Activated T-cell treated with anti-CD3 and anti-CD28 coated beads, Interleukin-2, amount 50 U/mL, for 1 hour (primary cell): ENCODE data around the gene FGD6.

ENCODE experiments used
- DNase-seq: peaks from one replicate; pipeline ENCODE4 v3.0.0-alpha.2; 2020

Gene FGD6

DNA sequence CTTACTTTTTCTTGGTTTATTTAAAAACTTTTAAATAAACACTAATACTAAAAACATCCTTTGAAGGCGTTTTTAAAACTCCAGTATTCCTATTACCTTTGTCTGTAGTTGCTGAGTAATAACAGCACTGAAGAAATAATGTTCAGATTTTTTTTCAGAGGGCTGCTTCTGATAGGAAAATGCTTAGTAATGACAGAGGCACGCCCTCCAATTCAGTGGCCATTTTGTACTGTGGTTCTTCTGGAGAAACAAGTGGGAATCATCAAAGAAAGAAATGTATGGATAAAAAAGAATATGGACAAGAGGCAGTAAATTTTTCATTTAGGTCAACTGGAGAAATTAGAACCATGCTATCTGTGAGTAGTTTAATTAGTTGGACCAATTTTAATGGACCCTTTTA, 13.9 kb upstream of the FGD6 start:
- DNase-seq = no peak

DNA sequence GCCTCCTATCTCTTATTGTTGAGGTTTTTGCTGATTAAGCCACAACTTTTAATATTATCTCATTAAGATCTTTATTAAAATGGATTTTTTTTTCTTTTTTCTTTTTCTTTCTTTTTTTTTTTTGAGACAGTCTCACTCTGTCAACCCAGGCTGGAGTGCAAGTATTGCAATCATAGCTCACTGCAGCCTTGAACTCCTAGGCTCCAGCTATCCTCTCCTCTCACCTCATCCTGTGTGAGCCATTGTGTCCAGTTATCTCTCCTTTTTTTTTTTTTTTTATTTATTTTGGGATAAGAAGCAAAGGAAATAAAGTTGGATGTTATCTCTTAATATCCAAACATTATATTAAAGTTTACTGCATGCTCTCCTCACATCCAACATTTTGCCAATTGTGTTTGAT, 13.0 kb upstream of the FGD6 start:
- DNase-seq = no peak

DNA sequence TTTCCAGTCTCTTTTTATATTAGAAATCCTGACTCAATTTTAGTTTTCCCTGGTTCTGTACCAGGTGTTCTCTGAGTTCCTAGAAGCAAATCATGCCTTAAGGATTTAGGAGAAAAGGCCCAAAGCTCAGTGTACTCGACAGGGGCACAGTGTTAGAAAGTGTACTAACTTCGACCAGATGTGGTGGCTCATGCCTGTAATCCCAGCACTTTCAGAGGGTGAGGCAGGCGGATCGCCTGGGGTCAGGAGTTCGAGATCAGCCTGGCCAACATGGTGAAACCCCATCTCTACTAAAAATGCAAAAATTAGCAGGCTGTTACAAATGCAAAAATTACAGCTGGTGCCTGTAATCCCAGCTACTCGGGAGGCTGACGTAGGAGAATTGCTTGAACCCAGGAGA, 12.4 kb upstream of the FGD6 start:
- no peak for DNase-seq

DNA sequence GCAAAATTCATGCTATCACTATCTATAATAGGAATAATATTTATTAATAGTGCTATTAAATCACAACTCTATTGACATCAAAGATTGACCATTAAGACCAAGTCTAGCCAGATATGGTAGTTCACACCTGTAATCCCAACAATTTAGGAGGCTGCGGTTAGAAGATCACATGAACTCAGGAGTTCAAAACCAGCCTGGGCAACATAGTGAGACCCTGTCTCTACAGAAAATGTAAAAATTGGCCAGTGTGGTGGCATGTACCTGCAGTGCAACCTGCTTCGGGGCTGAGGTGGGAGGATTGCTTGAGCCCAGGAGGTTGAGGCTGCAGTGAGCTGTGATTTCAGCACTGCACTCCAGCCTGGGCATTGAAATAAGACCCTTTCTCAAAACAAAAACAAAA, 11.3 kb upstream of the FGD6 start:
- DNase-seq = no peak

DNA sequence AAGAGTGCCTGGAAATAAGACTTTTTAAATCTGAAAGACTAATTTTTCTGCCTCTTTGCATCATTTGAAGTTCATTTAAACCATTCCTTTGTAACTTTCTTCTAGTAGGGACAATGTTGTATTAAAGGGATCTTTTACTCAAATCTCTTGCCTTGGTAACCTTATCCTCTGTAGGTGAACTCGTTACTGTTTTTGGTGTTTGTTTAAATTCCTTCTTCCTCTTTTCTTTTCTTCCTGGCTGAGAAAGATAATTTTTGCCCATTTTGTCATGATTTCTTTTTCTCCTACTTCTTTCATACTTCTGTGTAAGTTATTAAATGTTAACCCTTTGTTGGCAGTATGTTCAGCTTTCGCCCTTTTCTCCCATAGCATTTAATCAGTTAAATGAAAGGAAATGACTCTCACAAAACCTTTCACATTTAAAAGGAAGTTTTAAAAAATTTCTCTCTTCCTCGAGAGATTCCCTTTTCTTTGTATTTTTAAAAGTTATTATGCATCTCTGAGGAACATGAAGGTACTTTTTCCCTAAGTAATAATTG, 10.6 kb upstream of the FGD6 start:
- DNase-seq = no peak

DNA sequence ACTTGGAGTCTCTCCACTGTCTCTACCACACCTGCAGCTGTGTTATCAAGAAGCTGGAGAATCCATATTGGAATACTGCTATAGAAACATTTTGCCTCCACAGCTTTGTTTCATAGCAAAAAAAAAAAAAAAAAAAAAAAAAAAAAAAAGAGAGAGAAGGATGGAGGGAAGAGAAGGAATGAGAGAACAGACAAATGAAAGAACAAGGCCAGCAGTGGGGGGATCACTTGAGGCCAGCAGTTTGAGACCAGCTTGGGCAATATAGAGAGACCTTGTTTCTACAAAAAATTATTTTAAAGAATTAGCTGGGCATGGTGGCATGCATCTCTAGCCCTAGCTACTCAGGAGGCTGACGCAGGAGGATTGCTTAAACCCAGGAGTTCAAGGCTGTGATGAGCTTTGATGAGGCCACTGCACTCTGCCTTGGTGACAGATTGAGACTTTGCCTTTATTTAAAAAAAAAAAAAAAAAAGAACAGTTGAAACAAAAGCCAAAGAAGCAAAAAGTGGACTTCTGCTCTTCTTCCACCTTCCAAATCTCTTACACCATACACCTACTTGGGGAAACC, 8.5 kb upstream of the FGD6 start:
- no peak for DNase-seq

DNA sequence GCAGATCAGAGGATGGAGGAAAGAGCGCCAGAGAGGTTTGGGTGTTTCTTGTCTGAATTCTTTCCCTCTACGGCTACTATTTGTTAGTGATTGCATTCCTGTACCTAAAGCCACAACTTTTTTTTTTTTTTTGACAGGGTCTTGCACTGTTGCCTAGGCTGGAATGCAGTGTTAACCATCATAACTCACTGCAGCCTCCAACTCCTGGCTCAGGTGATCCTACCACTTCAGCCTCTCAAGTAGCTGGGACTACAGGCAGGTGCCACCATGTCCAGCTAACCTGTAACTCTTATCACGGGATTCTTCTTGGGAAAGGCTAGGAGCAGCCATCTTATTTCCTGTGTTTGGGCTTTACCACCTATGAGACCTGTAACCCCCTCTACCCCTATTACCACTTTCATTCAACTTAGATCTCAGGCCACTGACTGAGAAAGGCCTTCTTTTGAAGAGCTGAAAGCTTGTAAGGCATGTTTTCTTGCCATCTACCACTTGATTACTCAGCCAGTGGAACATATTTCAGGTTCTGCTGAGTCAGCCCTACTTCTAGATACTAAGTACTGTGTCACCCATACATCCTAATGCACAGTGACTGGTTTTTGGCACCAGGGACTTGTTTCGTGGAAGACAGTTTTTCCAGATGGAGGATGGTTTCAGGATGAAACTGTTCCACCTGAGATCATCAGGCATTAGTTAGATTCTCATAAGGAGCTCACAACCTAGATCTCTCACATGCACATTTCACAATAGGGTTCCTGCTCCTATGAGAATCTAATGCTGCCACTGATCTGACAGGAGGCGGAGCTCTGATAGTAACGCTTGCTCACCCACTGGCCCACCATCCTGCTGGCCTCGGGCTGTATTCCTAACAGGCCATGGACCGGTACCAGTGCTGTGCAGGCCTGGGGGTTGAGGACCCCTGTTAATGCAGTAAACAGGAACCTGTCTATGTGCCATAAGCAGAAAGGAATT, 7.2 kb upstream of the FGD6 start:
- DNase-seq = no peak

DNA sequence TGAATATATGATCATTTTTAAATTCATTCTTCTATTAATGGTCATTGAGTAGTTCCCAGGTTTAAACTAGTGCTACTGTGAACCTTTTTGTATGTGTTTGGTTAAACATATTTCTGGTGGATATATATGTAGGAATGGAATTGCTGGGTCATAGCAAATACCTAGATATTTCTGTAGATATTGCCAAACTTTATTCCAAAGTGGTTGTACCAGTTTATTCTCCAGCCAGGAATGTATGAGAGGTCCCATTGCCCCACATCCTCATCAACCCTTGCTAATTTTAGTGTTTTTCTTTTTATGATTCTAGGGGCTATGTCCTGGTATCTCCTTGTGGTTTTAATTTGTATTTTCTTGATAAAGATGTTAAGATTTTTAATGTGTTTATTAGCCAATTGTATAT, 3.5 kb upstream of the FGD6 start:
- DNase-seq = no peak

- DNase-seq = no peak
These were observed 2.9 kb upstream of the FGD6 start for GRCh38 chr12:95220190-95220589.

DNA sequence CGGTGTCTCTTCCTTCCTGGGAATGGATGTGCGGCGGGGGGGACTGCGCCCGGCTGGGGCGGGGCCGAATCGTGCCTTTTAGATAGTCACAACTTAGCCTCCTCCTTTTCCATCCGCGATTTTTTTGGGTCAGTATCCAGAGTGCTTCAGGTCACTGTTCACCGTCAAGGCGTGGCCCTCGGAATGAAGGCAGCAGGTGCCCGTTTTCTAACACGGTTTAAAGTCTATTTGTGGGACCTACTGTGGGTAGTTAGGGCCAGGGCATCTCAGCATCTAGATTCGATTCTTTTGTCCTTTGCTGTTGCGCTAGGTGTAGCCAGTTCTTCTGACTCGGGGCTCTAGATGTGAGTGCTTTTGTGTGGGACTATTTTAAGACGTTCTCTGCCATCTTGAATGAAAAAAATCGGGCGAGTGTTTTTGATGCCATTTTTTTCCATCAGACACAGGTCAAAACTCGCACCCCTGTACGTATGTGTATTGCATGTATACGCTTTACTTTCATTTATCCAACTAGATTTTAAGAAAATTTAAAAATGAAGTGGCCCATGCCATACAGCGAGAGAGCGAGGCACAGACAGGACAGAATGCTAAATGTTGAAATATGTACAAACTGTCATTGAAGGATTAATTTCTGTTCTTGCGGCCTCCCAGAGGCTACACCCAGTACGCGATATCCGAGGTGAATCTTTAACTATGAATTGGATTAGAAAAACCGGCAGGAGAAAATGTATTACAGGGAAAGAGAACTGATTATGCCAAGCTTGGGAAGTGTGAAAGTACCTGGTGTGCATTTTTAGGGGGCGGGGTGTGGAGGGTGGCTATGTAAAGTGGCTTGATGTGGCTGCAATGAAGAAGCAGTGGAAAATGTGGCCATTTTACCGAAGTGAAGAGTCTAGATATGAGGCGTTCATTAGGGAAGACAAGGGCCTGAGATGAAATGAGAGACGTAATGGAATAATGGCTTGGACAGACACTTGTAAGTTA, 1.2 kb upstream of the FGD6 start:
- peak; percentile 34 for DNase-seq

DNA sequence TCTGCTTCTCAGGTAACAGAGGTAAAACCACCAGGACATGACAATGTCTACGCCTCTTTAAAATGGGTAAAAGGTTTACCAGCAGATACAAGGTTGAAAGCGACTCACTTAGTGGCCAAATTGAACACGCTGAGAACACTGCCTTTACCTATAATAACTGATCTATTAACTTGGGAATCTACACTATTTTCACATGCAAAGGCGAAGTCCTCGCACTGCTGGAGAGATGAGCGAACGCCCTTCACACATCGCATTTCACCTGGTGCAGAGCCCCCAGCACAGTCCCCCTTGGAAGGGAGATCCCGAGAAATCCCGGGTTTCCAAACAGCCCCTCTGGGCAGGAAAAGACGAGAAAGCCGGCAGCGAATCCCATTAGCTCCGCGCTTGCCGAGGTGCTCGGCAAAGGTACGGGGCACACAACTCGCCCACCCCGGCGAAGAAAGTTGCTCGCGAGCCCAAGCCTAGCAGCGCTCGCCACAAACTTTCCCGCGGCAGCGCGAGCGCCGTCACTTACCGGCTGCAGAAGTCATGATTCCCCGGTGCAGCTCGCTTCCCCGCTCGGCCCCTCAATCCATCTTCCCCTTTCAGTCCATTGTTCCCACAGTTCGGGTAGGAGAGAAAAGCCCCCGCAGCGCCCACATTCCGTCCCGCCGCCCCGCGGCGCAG, 423 bp downstream of the FGD6 start:
- no peak for DNase-seq

DNA sequence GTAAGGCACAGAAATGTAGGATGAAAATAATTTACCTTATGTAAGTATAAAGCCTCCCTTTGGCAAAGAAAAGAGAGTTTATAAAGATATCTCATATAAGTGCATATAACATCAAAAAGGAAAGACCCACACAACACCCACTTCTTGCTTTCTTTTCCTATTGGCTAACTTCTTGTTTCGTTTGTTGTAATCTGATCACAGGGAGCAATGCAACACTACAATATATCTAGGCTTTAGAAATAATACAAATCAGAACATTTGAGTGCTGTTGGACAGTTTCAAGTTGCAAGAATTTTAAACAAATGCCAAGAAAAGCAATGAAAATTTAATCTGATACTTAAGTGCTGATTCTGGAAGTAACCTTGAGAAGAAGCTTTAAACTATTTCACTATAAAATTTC, 1.3 kb downstream of the FGD6 start:
- DNase-seq = no peak

DNA sequence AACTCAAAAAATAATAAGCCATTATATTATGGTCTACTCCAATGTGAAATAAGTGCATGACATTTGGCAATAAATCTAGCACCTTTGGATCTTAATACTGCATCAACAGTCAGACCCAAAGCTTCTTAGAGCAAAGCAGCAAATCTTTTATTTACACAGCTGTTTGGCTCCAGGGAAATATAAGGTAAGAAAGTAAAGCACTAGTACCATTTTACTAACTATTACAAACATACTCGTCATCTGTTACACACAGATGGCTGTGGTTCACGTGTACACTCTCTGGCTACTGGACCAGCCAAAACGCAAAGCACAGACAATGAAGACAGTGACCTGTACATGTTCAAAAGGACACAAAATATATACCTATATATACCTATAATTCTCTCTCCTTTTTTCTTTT, 2.8 kb downstream of the FGD6 start:
- no peak for DNase-seq

DNA sequence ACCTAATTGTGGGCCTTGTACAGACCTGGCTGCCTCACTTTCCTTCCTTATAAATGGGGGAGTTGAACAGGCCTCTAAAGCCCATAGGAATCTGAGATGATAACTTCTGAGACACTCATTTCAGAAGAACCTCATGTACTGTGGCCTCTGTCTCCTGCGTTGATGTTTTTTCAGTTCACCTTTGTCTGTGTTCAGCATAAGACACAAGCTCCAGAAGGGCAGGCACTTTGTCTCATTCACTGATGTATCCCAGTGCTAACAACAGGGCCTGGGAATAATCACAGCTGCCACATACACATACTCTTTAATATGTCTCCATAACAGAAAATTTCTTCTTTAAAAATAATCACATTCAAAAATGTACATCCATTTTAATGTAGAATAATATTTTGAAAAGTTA, 3.3 kb downstream of the FGD6 start:
- no peak for DNase-seq

DNA sequence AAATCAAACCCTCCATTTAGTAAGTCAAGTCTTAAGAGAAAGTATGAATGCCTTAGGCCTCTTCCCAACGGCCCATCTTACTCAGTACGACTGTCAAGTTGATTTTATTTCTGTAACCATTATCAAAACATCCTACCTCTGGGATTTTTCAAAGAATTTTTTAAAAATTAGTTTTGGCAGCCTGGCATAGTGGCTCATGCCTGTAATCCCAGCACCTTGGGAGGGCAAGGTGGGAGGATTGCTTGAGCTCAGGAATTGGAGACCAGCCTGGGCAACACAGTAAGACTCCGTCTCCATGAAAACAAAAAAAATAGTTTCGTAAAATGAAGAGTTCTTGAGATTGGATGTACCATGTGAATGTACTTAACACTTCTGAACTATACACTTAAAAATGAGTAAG, 4.1 kb downstream of the FGD6 start:
- no peak for DNase-seq

DNA sequence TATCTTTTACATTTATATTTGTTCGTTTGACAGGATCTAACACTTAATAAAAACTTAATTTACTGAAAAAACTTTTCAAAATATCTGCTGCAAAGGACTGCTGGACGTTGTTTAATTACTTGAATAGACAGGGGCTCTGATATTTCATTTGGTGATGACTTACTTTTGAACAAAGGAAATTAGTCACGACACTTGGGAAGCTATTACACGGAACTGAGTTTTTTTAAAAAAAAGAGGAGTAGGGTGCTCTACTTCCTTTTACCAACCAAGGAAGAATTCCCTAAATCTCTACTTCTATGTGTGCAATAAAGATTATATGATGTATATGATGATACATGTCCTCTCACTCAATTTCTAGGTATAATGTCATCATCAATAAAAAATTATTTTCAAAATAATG, 4.7 kb downstream of the FGD6 start:
- DNase-seq = no peak

GRCh38 chr12:95208678-95209077, 8.6 kb downstream of the FGD6 start:
- DNase-seq = no peak

DNA sequence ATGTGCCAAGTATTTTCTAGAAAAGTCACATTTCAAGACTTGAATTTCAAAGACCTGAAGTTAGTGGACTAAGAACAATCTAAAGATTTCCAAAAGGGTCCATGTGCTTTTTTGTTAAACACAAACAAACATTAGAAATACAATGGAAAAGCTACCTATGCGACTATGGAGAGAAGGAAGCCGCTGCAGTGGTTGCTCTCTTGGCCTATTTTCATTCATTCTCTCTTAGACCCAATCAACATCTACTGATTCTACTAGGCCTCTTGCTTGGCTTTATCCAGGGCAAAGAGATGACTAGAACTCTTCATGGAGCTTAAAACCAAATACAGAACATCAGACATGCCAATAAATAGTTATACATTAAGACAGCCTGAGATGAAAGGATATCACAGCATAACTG, 9.9 kb downstream of the FGD6 start:
- no peak for DNase-seq

- no peak for DNase-seq
These were observed 10.4 kb downstream of the FGD6 start for GRCh38 chr12:95206916-95207315.

DNA sequence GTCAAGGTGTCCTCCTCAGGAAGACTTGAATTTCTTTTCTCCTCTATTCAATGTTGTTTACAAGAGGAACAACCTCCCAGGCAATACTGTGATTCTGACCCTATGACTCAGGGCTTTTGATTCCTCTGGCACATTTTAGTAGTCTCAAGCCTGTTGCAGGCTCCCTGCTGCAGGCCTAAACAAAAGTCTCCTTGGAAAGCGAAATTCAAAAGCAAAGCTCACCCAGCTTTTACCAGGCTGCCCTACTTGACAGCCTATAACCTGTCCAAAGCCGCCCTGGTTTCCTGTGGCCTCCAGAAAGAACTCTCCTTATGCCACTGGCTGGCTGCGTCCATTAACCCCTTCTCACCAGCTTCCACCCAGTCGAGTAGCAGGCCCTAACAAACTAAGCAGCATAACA, 11.6 kb downstream of the FGD6 start:
- DNase-seq = no peak

DNA sequence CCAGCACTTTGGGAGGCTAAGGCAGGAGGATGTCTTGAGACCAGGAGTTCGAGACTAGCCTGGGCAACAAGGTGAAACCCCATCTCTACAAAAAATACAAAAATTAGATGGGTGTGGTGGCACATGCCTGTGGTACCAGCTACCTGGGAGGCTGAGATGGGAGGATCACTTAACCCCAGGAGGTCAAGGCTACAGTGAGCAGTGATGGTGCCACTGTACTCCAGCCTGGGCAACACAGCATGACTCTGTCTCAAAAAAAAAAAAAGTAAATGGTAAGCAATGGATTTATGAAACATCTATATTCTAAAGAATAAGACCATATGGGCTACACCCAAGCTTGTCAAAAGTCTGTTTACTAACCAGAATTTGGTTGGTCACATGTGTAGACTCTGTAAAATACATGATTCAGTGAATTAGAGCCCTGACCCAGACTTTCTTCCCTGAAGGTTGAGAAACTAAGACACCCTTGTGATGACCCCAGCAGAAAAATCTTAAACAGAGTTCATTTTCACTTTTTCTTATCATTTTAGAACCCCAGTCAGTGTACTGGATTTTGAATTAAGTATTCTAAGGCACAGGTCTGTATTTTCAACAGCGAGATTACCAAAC, 12.1 kb downstream of the FGD6 start:
- DNase-seq = no peak
